OCI-LY3 (cell line): ENCODE measurements around the gene POLDIP3.

Source experiments
- EZH2phosphoT487 ChIP-seq: fragments of 200-600 bp; shearing (Covaris generic); IDR thresholded peaks from 2 replicates; pipeline ENCODE4 v1.6.1; 2018; ENCODE audit warnings: antibody characterized with exemption, mixed run types, low read depth
- TF ChIP-seq, protein P1 (sequence below): fragments of 200-600, 300-600 bp; sonication (generic); IDR thresholded peaks from 2 replicates; pipeline ENCODE4 v1.5.1; 2014; ENCODE audit warnings: antibody characterized with exemption, low read length, low read depth

DNA sequence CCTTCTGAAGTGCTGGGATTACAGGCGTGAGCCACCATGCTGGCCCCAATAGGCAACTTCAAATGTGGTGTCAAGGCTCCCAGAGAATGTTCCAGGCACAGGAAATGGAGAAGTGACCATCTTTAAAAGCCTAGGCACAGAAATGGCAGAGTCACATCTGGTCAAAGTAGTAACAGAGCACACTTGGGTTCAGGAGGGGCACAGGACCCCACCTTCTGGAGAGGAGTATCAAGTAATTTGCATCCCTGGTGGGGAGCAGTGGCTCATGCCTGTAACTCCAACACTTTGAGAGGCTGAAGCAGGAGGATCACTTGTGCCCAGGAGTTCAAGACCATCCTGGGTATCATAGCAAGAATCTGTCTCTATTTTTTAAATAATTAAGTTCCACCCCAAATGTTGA lies 31.7 kb downstream of the POLDIP3 start:
- TF ChIP-seq, protein P1, sequence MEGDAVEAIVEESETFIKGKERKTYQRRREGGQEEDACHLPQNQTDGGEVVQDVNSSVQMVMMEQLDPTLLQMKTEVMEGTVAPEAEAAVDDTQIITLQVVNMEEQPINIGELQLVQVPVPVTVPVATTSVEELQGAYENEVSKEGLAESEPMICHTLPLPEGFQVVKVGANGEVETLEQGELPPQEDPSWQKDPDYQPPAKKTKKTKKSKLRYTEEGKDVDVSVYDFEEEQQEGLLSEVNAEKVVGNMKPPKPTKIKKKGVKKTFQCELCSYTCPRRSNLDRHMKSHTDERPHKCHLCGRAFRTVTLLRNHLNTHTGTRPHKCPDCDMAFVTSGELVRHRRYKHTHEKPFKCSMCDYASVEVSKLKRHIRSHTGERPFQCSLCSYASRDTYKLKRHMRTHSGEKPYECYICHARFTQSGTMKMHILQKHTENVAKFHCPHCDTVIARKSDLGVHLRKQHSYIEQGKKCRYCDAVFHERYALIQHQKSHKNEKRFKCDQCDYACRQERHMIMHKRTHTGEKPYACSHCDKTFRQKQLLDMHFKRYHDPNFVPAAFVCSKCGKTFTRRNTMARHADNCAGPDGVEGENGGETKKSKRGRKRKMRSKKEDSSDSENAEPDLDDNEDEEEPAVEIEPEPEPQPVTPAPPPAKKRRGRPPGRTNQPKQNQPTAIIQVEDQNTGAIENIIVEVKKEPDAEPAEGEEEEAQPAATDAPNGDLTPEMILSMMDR: no peak
- no peak for TF ChIP-seq EZH2phosphoT487
